ENCODE measurements around the gene RHOBTB1. TPM values are rescaled to one million over a fixed set of nuclear protein-coding genes. Genes with fewer than 3 reads are reported as not detected.

The RHOBTB1 gene
- total RNA-seq, 1 donor, result 32.9 TPM

DNA sequence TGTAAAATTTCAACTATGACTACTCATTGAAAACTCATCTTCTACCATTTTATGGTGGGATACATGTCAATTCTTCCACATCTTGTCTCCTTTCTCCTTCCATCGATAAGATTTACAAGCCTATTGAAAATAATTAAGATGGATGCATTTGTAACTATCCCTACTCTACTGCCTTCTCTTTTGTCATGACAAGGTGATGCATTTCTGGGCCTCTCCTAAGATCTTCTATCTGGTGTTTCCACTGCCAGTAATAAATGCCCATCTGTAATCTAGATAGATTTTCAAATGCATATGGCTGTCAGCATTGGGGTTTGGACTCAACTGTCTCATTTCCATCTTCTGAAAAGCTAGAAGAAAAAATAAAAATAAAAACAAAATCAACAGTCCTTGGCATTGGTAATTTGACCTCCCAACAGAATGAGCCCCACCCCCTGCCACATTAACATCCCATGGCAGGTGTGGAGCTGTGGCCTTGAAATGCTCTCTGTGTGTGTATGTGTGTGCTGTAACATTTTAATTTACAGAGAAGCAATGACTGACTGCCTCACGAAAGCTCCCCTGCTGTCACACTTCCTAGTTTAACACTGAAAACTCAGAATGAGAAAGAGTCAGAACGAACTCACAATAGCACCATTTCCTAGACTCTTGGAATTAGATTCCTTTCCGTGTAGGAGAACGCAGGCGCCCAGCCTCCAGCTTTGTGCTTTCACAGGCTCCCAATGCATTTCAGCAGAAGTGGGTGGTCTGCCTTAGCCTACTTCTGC lies 74.2 kb downstream of the RHOBTB1 start:
- no peak overlapping the region for H3K4me2 ChIP-seq (ENCODE audit: insufficient read depth, low read length)
- no peak for DNase-seq (ENCODE audit: insufficient read length, low spot score, missing footprints)
- H3K36me3 ChIP-seq (ENCODE audit: insufficient read depth, low read length), result peaks cover 3% of the 10 kb centered on the region
- no peaks in the 10 kb centered on the region for H3K79me2 ChIP-seq (ENCODE audit: insufficient read depth, low read length)
- no peaks in the 10 kb centered on the region for H3K4me1 ChIP-seq (ENCODE audit: insufficient read depth, low read length)
- H4K20me1 ChIP-seq (ENCODE audit: insufficient read depth, low read length), result no peaks in the 10 kb centered on the region
- no peak overlapping the region for H3K4me3 ChIP-seq (ENCODE audit: insufficient read depth, low read length)
- no peaks in the 10 kb centered on the region for H3K27me3 ChIP-seq (ENCODE audit: insufficient read depth, low read length)
- TF ChIP-seq CTCF (IDR thresholded peaks at IDR 0.05; ENCODE audit: extremely low read depth, low read depth, low read length), result no peak
- H3K27ac ChIP-seq (ENCODE audit: low read depth, low read length), result no peak overlapping the region
- no peak overlapping the region for H2AFZ ChIP-seq (ENCODE audit: low read length)
- H3K9me3 ChIP-seq (ENCODE audit: low read depth, low read length), result no peaks in the 10 kb centered on the region

GRCh38 chr10:60868946-60869345 lies 75.0 kb downstream of the RHOBTB1 start:
- Histone ChIP-seq H3K4me3 (ENCODE audit: insufficient read depth, low read length) (no peak overlapping the region), H3K9me3 (ENCODE audit: low read depth, low read length) (no peaks in the 10 kb centered on the region), H3K4me1 (ENCODE audit: insufficient read depth, low read length) (no peaks in the 10 kb centered on the region), H4K20me1 (ENCODE audit: insufficient read depth, low read length) (no peaks in the 10 kb centered on the region), H3K4me2 (ENCODE audit: insufficient read depth, low read length) (no peak overlapping the region), H3K36me3 (ENCODE audit: insufficient read depth, low read length) (no peaks in the 10 kb centered on the region), H3K79me2 (ENCODE audit: insufficient read depth, low read length) (no peaks in the 10 kb centered on the region), H3K27me3 (ENCODE audit: insufficient read depth, low read length) (no peaks in the 10 kb centered on the region), H2AFZ (ENCODE audit: low read length) (no peak overlapping the region), H3K27ac (ENCODE audit: low read depth, low read length) (no peak overlapping the region)
- no peak for DNase-seq (ENCODE audit: insufficient read length, low spot score, missing footprints)
- no peak for TF ChIP-seq CTCF (IDR thresholded peaks at IDR 0.05; ENCODE audit: extremely low read depth, low read depth, low read length)

- H3K4me1 ChIP-seq (ENCODE audit: insufficient read depth, low read length), result no peaks in the 10 kb centered on the region
- no peaks in the 10 kb centered on the region for H3K27me3 ChIP-seq (ENCODE audit: insufficient read depth, low read length)
- no peaks in the 10 kb centered on the region for H3K36me3 ChIP-seq (ENCODE audit: insufficient read depth, low read length)
- no peak for DNase-seq (ENCODE audit: insufficient read length, low spot score, missing footprints)
- no peak for TF ChIP-seq CTCF (IDR thresholded peaks at IDR 0.05; ENCODE audit: extremely low read depth, low read depth, low read length)
- no peak overlapping the region for H3K27ac ChIP-seq (ENCODE audit: low read depth, low read length)
- H3K4me2 ChIP-seq (ENCODE audit: insufficient read depth, low read length), result no peak overlapping the region
- no peaks in the 10 kb centered on the region for H3K9me3 ChIP-seq (ENCODE audit: low read depth, low read length)
- H2AFZ ChIP-seq (ENCODE audit: low read length), result no peak overlapping the region
- H3K4me3 ChIP-seq (ENCODE audit: insufficient read depth, low read length), result no peak overlapping the region
- H4K20me1 ChIP-seq (ENCODE audit: insufficient read depth, low read length), result no peaks in the 10 kb centered on the region
- no peaks in the 10 kb centered on the region for H3K79me2 ChIP-seq (ENCODE audit: insufficient read depth, low read length)
Observed at GRCh38 chr10:60865198-60865783, 78.7 kb downstream of the RHOBTB1 start.

GRCh38 chr10:60863796-60864195 lies 80.2 kb downstream of the RHOBTB1 start:
- no peak for DNase-seq (ENCODE audit: insufficient read length, low spot score, missing footprints)
- H3K36me3 ChIP-seq (ENCODE audit: insufficient read depth, low read length), result no peaks in the 10 kb centered on the region
- H4K20me1 ChIP-seq (ENCODE audit: insufficient read depth, low read length), result no peaks in the 10 kb centered on the region
- H3K27ac ChIP-seq (ENCODE audit: low read depth, low read length), result no peak overlapping the region
- H3K4me1 ChIP-seq (ENCODE audit: insufficient read depth, low read length), result no peaks in the 10 kb centered on the region
- H3K79me2 ChIP-seq (ENCODE audit: insufficient read depth, low read length), result no peaks in the 10 kb centered on the region
- H3K9me3 ChIP-seq (ENCODE audit: low read depth, low read length), result no peaks in the 10 kb centered on the region
- no peak overlapping the region for H3K4me2 ChIP-seq (ENCODE audit: insufficient read depth, low read length)
- no peak overlapping the region for H2AFZ ChIP-seq (ENCODE audit: low read length)
- H3K4me3 ChIP-seq (ENCODE audit: insufficient read depth, low read length), result no peak overlapping the region
- no peaks in the 10 kb centered on the region for H3K27me3 ChIP-seq (ENCODE audit: insufficient read depth, low read length)
- no peak for TF ChIP-seq CTCF (IDR thresholded peaks at IDR 0.05; ENCODE audit: extremely low read depth, low read depth, low read length)
